Calu3 (cell line): ENCODE data around the gene ECEL1. TPM values are rescaled to one million over a fixed set of nuclear protein-coding genes. Genes with fewer than 3 reads are reported as not detected.

Experiments used
- BruUV-seq: library from RNA; stranded (reverse); fragments of 400-500 nt; replicated peaks from 2 replicates; lab custom pipeline; 2021; lab: Mats Ljungman, UMichigan
- CTCF ChIA-PET: fragments of 300-600 bp; sonication (Branson Sonifier 250); formaldehyde crosslinking; loops from one replicate; lab custom pipeline; 2022; ENCODE audit warnings: antibody characterized with exemption; lab: Charles Lee
- DNase-seq: peaks from one replicate; pipeline ENCODE4 v3.0.0; 2022
- H3K27ac Mint-ChIP-seq: one replicate; pipeline ENCODE4 v1.8.0; 2022; ENCODE audit warnings: mixed read lengths; ENCODE audit not compliant: unreplicated experiment
- H3K27me3 Mint-ChIP-seq: one replicate; pipeline ENCODE4 v1.8.0; 2022; ENCODE audit warnings: mixed read lengths; ENCODE audit not compliant: unreplicated experiment
- H3K36me3 Mint-ChIP-seq: one replicate; pipeline ENCODE4 v1.8.0; 2022; ENCODE audit warnings: mild to moderate bottlenecking, moderate library complexity, mixed read lengths; ENCODE audit not compliant: insufficient read depth, unreplicated experiment
- H3K4me1 Mint-ChIP-seq: one replicate; pipeline ENCODE4 v1.8.0; 2022; ENCODE audit warnings: mild to moderate bottlenecking, low read depth, mixed read lengths; ENCODE audit not compliant: unreplicated experiment
- H3K4me3 Mint-ChIP-seq: one replicate; pipeline ENCODE4 v1.8.0; 2022; ENCODE audit warnings: mild to moderate bottlenecking, low read depth, moderate library complexity, mixed read lengths; ENCODE audit not compliant: unreplicated experiment
- H3K9me3 Mint-ChIP-seq: one replicate; pipeline ENCODE4 v1.8.0; 2022; ENCODE audit warnings: low read depth, mixed read lengths; ENCODE audit not compliant: unreplicated experiment
- CTCF ChIP-seq: fragments of 200-600 bp; IDR thresholded peaks from one replicate; pipeline ENCODE4 v1.8.0; 2022; ENCODE audit warnings: antibody characterized with exemption; ENCODE audit not compliant: unreplicated experiment
- intact Hi-C: fragments of 100-400 bp; cut with micrococcal nuclease; formaldehyde crosslinking; loops from one replicate; pipeline ENCODE4 v1.10.0; 2022; ENCODE audit not compliant: unreplicated experiment
- total RNA-seq: library from RNA; stranded (reverse); gene quantifications from 2 replicates; pipeline ENCODE4 v1.2.3, GENCODE V29; 2022

The ECEL1 gene
- total RNA-seq, 1 experiment from 2014 or later, result not detected

GRCh38 chr2:232485757-232486557 is 1.7 kb downstream of the ECEL1 start:
- Mint-ChIP-seq H3K4me1 (no peaks in the 10 kb centered on the region), H3K4me3 (no peak overlapping the region), H3K9me3 (no peaks in the 10 kb centered on the region), H3K36me3 (no peaks in the 10 kb centered on the region), H3K27ac (no peak overlapping the region), H3K27me3 (peaks cover 75% of the 10 kb centered on the region)
- DNase-seq, result no peak
- intact Hi-C loops, result no loop called here
- CTCF ChIA-PET, result no interaction called here
- no peak for TF ChIP-seq CTCF
- no TSS peak for BruUV-seq

- no peaks in the 10 kb centered on the region for H3K36me3 Mint-ChIP-seq
- no peak overlapping the region for H3K27ac Mint-ChIP-seq
- no peak for TF ChIP-seq CTCF
- no peaks in the 10 kb centered on the region for H3K4me1 Mint-ChIP-seq
- no TSS peak for BruUV-seq
- CTCF ChIA-PET, result no interaction called here
- intact Hi-C loops, result no loop called here
- DNase-seq, result no peak
- H3K27me3 Mint-ChIP-seq, result peaks cover 75% of the 10 kb centered on the region
- no peaks in the 10 kb centered on the region for H3K9me3 Mint-ChIP-seq
- no peak overlapping the region for H3K4me3 Mint-ChIP-seq
Observed at GRCh38 chr2:232485348-232485756, 2.3 kb downstream of the ECEL1 start.

- peaks cover 75% of the 10 kb centered on the region for H3K27me3 Mint-ChIP-seq
- no peak for TF ChIP-seq CTCF
- CTCF ChIA-PET, result no interaction called here
- H3K4me1 Mint-ChIP-seq, result no peaks in the 10 kb centered on the region
- no peak overlapping the region for H3K27ac Mint-ChIP-seq
- H3K36me3 Mint-ChIP-seq, result no peaks in the 10 kb centered on the region
- no peak overlapping the region for H3K4me3 Mint-ChIP-seq
- H3K9me3 Mint-ChIP-seq, result no peaks in the 10 kb centered on the region
- DNase-seq, result no peak
- BruUV-seq, result no TSS peak
- intact Hi-C loops, result no loop called here
Observed at GRCh38 chr2:232484628-232485347, 2.8 kb downstream of the ECEL1 start.

GRCh38 chr2:232483923-232484627 is 3.6 kb downstream of the ECEL1 start:
- H3K4me1 Mint-ChIP-seq, result no peaks in the 10 kb centered on the region
- intact Hi-C loops, result no loop called here
- H3K27ac Mint-ChIP-seq, result no peak overlapping the region
- no peaks in the 10 kb centered on the region for H3K9me3 Mint-ChIP-seq
- TF ChIP-seq CTCF, result no peak
- H3K36me3 Mint-ChIP-seq, result no peaks in the 10 kb centered on the region
- CTCF ChIA-PET, result no interaction called here
- BruUV-seq, result no TSS peak
- no peak overlapping the region for H3K4me3 Mint-ChIP-seq
- DNase-seq, result no peak
- H3K27me3 Mint-ChIP-seq, result peaks cover 75% of the 10 kb centered on the region
